Measurements from ENCODE around the gene OR2AG2.

The OR2AG2 gene

GRCh38 chr11:6738590-6738989, 33.2 kb downstream of the OR2AG2 start:
- no peak for DNase-seq

GRCh38 chr11:6737872-6738466, 33.8 kb downstream of the OR2AG2 start:
- no peak for DNase-seq

GRCh38 chr11:6736495-6737121, 35.2 kb downstream of the OR2AG2 start:
- no peak for DNase-seq

DNA sequence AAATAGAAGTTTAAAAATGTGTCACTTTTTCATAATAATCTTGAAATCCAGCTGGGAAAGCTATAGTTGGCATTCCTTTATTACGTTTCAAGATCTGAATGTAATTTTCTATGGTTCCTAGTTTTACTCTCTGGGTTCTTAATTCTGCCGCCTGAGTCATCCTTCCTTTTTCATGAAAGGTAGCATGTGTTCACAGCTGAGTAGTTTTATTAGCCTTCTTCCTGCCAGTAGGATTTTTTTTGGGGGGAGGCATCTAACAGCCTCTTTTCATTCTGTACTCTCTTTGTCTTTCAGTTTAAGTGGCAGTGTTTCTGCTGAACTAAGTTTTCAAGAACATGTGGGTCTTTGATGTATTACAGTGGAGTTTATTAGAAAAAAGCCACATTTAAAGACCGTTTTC, 36.5 kb downstream of the OR2AG2 start:
- no peak for DNase-seq

- DNase-seq, result no peak
These were observed 37.2 kb downstream of the OR2AG2 start for GRCh38 chr11:6734616-6735015.

GRCh38 chr11:6733326-6734275, 38.2 kb downstream of the OR2AG2 start:
- no peak for DNase-seq

DNA sequence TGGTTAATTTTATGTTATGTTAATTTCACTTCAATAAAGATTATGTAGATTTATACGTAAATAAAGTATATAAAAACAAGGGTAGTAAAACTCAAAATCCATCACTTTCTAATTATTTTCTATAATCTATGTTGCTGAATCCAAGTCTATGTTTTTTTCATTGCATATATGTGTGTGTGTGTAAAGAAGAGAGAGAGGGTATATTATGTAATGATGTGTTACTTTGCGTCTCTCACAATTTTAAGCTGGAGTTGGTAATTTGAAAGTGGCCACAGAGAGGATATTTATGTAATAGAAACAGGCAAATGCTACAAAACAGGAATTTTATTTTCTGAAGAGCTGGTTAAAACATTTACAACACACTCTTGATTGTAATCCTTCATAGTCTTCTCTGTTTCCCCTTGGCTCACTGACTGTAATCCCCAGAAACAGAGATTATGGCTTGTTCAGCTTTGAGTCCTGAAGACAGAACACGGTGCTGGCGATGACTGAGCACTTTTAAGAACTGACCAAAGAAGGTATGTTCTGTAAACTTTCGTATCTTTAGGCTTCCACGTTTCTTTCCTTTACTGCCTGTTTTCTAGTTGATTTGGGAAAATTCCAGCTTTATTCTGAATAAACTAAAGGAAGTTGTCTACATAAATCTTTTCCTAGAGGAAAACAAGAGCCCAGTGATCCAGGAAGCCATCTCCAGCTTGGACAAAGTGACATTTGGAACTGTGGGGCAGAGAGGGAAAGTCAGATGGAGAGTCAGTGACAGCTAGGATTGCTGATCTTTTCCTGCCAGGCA, 43.6 kb downstream of the OR2AG2 start:
- DNase-seq, result no peak

DNA sequence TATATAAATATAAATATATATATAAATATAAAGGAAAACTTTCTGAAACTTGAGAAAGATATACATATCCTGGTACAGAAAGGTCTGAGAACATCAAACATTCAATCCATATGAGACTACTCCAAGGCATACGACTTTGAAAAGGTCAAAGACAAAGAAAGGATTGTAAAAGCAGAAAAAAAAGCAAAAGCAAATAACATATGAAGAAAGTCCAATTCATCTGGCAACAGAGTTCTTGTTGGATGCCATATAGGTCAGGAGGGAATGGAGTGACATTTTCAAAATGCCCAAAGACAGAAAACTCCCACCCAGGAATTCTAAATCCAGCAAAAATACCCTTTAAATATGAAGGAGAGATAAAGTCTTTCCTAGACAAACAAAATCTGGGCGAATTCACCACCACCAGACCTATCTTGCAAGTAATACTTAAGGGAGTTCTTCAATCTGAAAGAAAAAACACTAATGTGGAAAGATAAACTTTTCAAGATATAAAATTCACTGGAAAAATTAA, 46.3 kb downstream of the OR2AG2 start:
- DNase-seq, result no peak

- DNase-seq, result no peak
These were observed 47.8 kb downstream of the OR2AG2 start for GRCh38 chr11:6724013-6724412.

- no peak for DNase-seq
These were observed 50.4 kb downstream of the OR2AG2 start for GRCh38 chr11:6721343-6721742.

DNA sequence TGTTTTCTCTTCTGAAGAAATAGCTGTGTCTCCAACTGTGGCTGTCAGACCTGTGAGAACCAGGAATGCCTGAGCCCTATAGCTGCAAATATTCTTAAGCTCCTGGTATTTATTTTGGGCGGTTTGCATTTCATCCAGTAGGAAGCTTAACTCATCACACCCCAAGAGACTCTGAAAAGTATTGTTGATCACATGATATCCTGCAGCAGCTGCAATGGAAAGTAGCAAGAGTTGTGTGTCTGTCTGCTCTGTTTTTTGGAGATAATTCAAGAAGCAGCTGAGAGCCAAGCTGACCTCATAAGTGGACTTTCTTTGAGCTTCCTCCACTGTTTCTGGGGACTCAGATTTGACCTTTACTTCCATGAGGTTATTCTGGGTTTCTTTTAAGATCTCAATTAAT, 52.2 kb downstream of the OR2AG2 start:
- DNase-seq, result no peak

DNA sequence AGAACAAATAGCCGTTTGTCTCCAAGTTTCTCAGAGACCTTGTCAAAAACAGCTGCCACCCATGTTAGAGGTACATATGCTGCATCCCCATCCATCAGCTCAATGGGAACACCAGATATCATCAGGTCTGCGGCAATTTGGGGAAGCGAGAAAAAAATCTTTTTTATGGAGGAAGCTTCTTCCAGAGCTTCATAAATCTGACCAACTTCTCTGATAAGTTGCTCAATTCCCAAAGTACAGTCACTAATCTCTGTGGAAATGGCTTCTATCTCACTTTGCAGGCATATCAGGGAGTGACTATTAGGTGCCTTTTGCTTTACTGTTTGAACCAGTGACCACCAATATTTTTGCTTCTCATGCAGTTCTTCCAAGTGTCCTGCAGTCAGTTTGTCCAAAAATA, 54.4 kb downstream of the OR2AG2 start:
- no peak for DNase-seq

Data from islet precursor cell (in vitro differentiated cells).